H1 (cell line): ENCODE data around the gene OBP2B. TPM values are rescaled to one million over a fixed set of nuclear protein-coding genes. Genes with fewer than 3 reads are reported as not detected.

ENCODE experiments used
- CTCF ChIA-PET: fragments of 300-600 bp; sonication (Branson Sonifier 250); formaldehyde crosslinking; loops from one replicate; lab custom pipeline; 2021; ENCODE audit not compliant: partially characterized antibody; lab: Charles Lee
- POLR2A ChIA-PET: fragments of 300-600 bp; sonication (Branson Sonifier 250); formaldehyde crosslinking; loops from one replicate; lab custom pipeline; 2021; ENCODE audit warnings: inconsistent platforms; ENCODE audit not compliant: partially characterized antibody; lab: Charles Lee
- DNase-seq, 2 experiments: peaks; one replicate each; pipeline versions ENCODE4 v3.0.0 to v3.0.0-alpha.2; 2010 to 2022; ENCODE audit warnings: low spot score in 2 of 2, low read depth in 1 of 2, mixed read lengths in 1 of 2
- FAIRE-seq: peaks from 2 replicates; lab custom pipeline; 2011; peaks lifted over from hg19 to GRCh38; lab: Jason Lieb, UNC
- H2AFZ ChIP-seq: 2 replicates; pipeline ENCODE4 v1.8.1; 2012; ENCODE audit warnings: low read length, inconsistent platforms
- H2AK5ac ChIP-seq: 2 replicates; pipeline ENCODE4 v1.6.1; 2013; ENCODE audit warnings: low read depth, low read length
- H2BK120ac ChIP-seq: replicated peaks from 2 replicates; pipeline ENCODE3; 2013; ENCODE audit warnings: low read depth, low read length, inconsistent platforms
- H2BK12ac ChIP-seq: 2 replicates; pipeline ENCODE4 v1.6.1; 2013; ENCODE audit warnings: low read depth, low read length
- H2BK15ac ChIP-seq: 2 replicates; pipeline ENCODE4 v1.6.1; 2013; ENCODE audit warnings: low read length
- H2BK20ac ChIP-seq: 2 replicates; pipeline ENCODE4 v1.6.1; 2013; ENCODE audit warnings: low read length
- H2BK5ac ChIP-seq: 2 replicates; pipeline ENCODE4 v1.6.1; 2013; ENCODE audit warnings: low read depth, low read length
- H3K14ac ChIP-seq: 2 replicates; pipeline ENCODE4 v1.6.1; 2013; ENCODE audit warnings: inconsistent platforms; ENCODE audit not compliant: insufficient read length
- H3K18ac ChIP-seq: 2 replicates; pipeline ENCODE4 v1.6.1; 2013; ENCODE audit warnings: low read length; ENCODE audit errors: extremely low read depth
- H3K23ac ChIP-seq: 2 replicates; pipeline ENCODE4 v1.6.1; 2013; ENCODE audit warnings: inconsistent platforms; ENCODE audit not compliant: insufficient read length
- H3K23me2 ChIP-seq: 2 replicates; pipeline ENCODE4 v1.6.1; 2013; ENCODE audit warnings: low read depth, low read length
- H3K27ac ChIP-seq: 2 replicates; pipeline ENCODE4 v1.6.1; 2011; ENCODE audit warnings: low read depth, low read length, inconsistent platforms
- H3K27me3 ChIP-seq, 4 experiments: replicated peaks in 1 of 4; 1 replicate in 1 of 4; 2 replicates in 3 of 4; pipeline versions ENCODE4 v1.6.1 to v1.8.1; 2011 to 2013; ENCODE audit warnings: low read length in 3 of 4, mild to moderate bottlenecking in 3 of 4, inconsistent platforms in 2 of 4, mixed read lengths in 2 of 4, moderate library complexity in 1 of 4; ENCODE audit not compliant: control insufficient read depth in 3 of 4, insufficient read depth in 3 of 4; ENCODE audit errors: extremely low read depth in 1 of 4
- H3K36me3 ChIP-seq, 4 experiments: 2 replicates each; pipeline versions ENCODE4 v1.6.1 to v1.8.1; 2011 to 2013; ENCODE audit warnings: mild to moderate bottlenecking in 4 of 4, low read length in 3 of 4, moderate library complexity in 2 of 4, control low read depth in 1 of 4, inconsistent platforms in 1 of 4; ENCODE audit not compliant: insufficient read depth in 4 of 4, control insufficient read depth in 2 of 4
- H3K4ac ChIP-seq: replicated peaks from 2 replicates; pipeline ENCODE3; 2013; ENCODE audit warnings: low read length, low read depth, mixed read lengths, inconsistent platforms; ENCODE audit not compliant: insufficient read length
- H3K4me1 ChIP-seq, 4 experiments: replicated peaks in 1 of 4; 1 replicate in 1 of 4; 2 replicates in 3 of 4; pipeline versions ENCODE4 v1.6.1 to v1.8.1; 2011 to 2013; ENCODE audit warnings: low read length in 3 of 4, inconsistent platforms in 2 of 4, mixed read lengths in 1 of 4; ENCODE audit not compliant: insufficient read depth in 4 of 4, control insufficient read depth in 3 of 4
- H3K4me2 ChIP-seq, 2 experiments: 2 replicates each; pipeline versions ENCODE4 v1.6.1 to v1.8.1; 2011 to 2013; ENCODE audit warnings: low read depth in 2 of 2, low read length in 2 of 2, control low read depth in 1 of 2, inconsistent platforms in 1 of 2, mild to moderate bottlenecking in 1 of 2; ENCODE audit not compliant: insufficient read depth in 1 of 2
- H3K4me3 ChIP-seq, 4 experiments: fragments of 200-600, 300-600 bp in 1 of 4; sonication (generic), shearing (Covaris generic), sonication (Bioruptor Twin) in 1 of 4; 2 replicates each; pipeline versions ENCODE4 v1.5.1 to v1.8.1; 2011 to 2016; ENCODE audit warnings: low read length in 4 of 4, low read depth in 3 of 4, control low read depth in 2 of 4, inconsistent platforms in 2 of 4, mild to moderate bottlenecking in 2 of 4, mixed read lengths in 1 of 4, moderate library complexity in 1 of 4; ENCODE audit not compliant: insufficient read depth in 2 of 4; ENCODE audit errors: extremely low read depth in 1 of 4
- H3K56ac ChIP-seq: replicated peaks from 2 replicates; pipeline ENCODE3; 2013; ENCODE audit warnings: low read depth, mild to moderate bottlenecking, mixed read lengths, low read length, inconsistent platforms; ENCODE audit not compliant: insufficient read length
- H3K79me1 ChIP-seq: 2 replicates; pipeline ENCODE4 v1.6.1; 2013; ENCODE audit warnings: low read depth, low read length, control low read depth
- H3K79me2 ChIP-seq, 2 experiments: 2 replicates each; pipeline versions ENCODE4 v1.6.1 to v1.8.1; 2012 to 2013; ENCODE audit warnings: low read length in 2 of 2, mild to moderate bottlenecking in 2 of 2, inconsistent platforms in 1 of 2; ENCODE audit not compliant: insufficient read depth in 2 of 2, control insufficient read depth in 1 of 2
- H3K9ac ChIP-seq, 4 experiments: replicated peaks in 1 of 4; 1 replicate in 1 of 4; 2 replicates in 3 of 4; pipeline versions ENCODE4 v1.6.1 to v1.8.1; 2011 to 2013; ENCODE audit warnings: low read depth in 3 of 4, low read length in 3 of 4, control low read depth in 2 of 4, mild to moderate bottlenecking in 2 of 4, moderate library complexity in 2 of 4, inconsistent platforms in 1 of 4; ENCODE audit errors: extremely low read depth in 1 of 4
- H3K9me3 ChIP-seq, 2 experiments: 2 replicates each; pipeline versions ENCODE4 v1.6.1 to v1.8.1; 2012 to 2013; ENCODE audit warnings: mild to moderate bottlenecking in 2 of 2, moderate library complexity in 2 of 2, control low read depth in 1 of 2, inconsistent platforms in 1 of 2, low read depth in 1 of 2, low read length in 1 of 2, mixed read lengths in 1 of 2; ENCODE audit not compliant: insufficient read depth in 2 of 2
- H4K20me1 ChIP-seq, 2 experiments: replicated peaks in 1 of 2; 2 replicates each; pipeline versions ENCODE3 to v1.8.1; 2011 to 2013; ENCODE audit warnings: inconsistent platforms in 2 of 2, low read length in 2 of 2, mild to moderate bottlenecking in 1 of 2; ENCODE audit not compliant: insufficient read depth in 2 of 2, control insufficient read depth in 1 of 2
- H4K5ac ChIP-seq: 2 replicates; pipeline ENCODE4 v1.6.1; 2013; ENCODE audit warnings: low read length, low read depth, mixed read lengths, inconsistent platforms; ENCODE audit not compliant: insufficient read length
- H4K8ac ChIP-seq: 2 replicates; pipeline ENCODE4 v1.8.0; 2013; ENCODE audit warnings: mild to moderate bottlenecking, moderate library complexity, low read length, inconsistent platforms; ENCODE audit not compliant: insufficient read depth; ENCODE audit errors: extremely low read depth
- H4K91ac ChIP-seq: replicated peaks from 2 replicates; pipeline ENCODE3; 2013; ENCODE audit warnings: low read length, mixed read lengths, inconsistent platforms; ENCODE audit not compliant: insufficient read length
- WGBS, 2 experiments: shearing (Covaris generic) in 1 of 2; methylation state at CpG; one replicate each; pipeline versions ENCODE4 v1.1.6 to v1.1.7; 2013 to 2015; ENCODE audit warnings: low lambda C conversion rate in 2 of 2, mixed read lengths in 2 of 2, inconsistent platforms in 1 of 2, low coverage in 1 of 2, missing lambda C conversion rate in 1 of 2; ENCODE audit not compliant: insufficient replicate concordance in 2 of 2, insufficient coverage in 1 of 2, insufficient read length in 1 of 2; ENCODE audit errors: extremely low coverage in 1 of 2, missing lambda C conversion rate in 1 of 2; 5-methylcytosine and 5-hydroxymethylcytosine counted together
- polyA plus RNA-seq, 7 experiments: library from polyadenylated mRNA; depleted of rRNA in 3 of 7; stranded (reverse) in 5 of 7; unstranded in 2 of 7; fragments of >200 nt in 5 of 7; fragments of 200-250 nt in 2 of 7; gene quantifications; 1 replicate in 5 of 7; 2 replicates in 1 of 7; 4 replicates in 1 of 7; pipeline versions ENCODE4 v1.2.1 to v1.2.3, GENCODE V29; 2011 to 2013; ENCODE audit warnings: missing spikeins in 2 of 7, mixed read lengths in 2 of 7
- total RNA-seq: library from RNA; stranded (reverse); fragmentation: NEBNext Ultra II Directional; extraction: Animal tissue kit (Norgen Biotek cat#: 25700); gene quantifications from 2 replicates; pipeline ENCODE4 v1.2.1, GENCODE V29; 2021

OBP2B gene
- total and polyA plus RNA-seq, 2 of the 8 experiments (the other 6 are each of a cell fraction or from before 2014, with no cell fraction given), result not detected

DNA sequence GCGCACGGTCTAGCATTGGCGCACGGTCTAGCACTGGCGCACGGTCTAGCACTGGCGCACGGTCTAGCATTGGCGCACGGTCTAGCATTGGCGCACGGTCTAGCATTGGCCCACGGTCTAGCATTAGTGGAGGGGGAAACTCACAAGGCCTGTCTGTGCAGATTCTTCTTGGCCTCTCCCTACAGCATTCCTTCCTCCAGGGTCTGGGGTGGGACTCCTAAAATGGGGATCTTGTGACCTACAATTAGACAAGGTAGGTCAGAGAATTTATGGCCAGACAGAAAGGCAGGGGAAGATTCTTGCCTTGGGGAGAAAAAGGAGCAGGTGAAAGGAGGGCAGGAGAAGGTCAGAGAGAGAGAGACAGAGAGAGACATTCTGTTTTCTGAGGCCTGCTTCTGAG, 39.9 kb downstream of the OBP2B start:
- Histone ChIP-seq H4K20me1 (peaks cover 0 to 1% of the 10 kb centered on the region in 2 experiments), H2BK20ac (no peak overlapping the region), H3K79me1 (no peaks in the 10 kb centered on the region), H3K9me3 (no peaks in the 10 kb centered on the region), H3K4me2 (no peak overlapping the region), H2BK5ac (no peak overlapping the region), H2BK15ac (no peak overlapping the region), H3K23ac (no peak overlapping the region), H3K23me2 (no peaks in the 10 kb centered on the region), H3K56ac (no peak overlapping the region), H3K18ac (no peak overlapping the region), H3K4me1 (no peaks in the 10 kb centered on the region; a peak in 1 of 7 replicates), H3K27ac (no peak overlapping the region), H2AFZ (no peak overlapping the region), H4K5ac (no peak overlapping the region), H3K4me3 (no peak overlapping the region), H2BK120ac (no peak overlapping the region), H2BK12ac (no peak overlapping the region), H3K79me2 (no peaks in the 10 kb centered on the region), H3K9ac (no peak overlapping the region), H4K8ac (no peak overlapping the region), H3K36me3 (no peaks in the 10 kb centered on the region), H4K91ac (no peak overlapping the region), H3K27me3 (peaks cover 0 to 9% (median 4%) of the 10 kb centered on the region in 4 experiments; a peak in 5 of 7 replicates), H3K14ac (no peak overlapping the region), H2AK5ac (no peak overlapping the region), H3K4ac (no peak overlapping the region)
- FAIRE-seq (no peak), DNase-seq (no peak)
- ChIA-PET CTCF (no interaction called here), POLR2A (interaction anchor here (0.8 kb wide), 1 partner anchor 179 kb away, joined by 4 read pairs; the partner anchor contains the start of genes MED22 and RPL7A)
- 88% methylated on average over 13 of the region's 13 CpGs; no CpG with 5 or more reads in 1 of the 2 experiments for WGBS, 2 experiments
